HepG2 (cell line): ENCODE data around the gene ALG14. TPM values are rescaled to one million over a fixed set of nuclear protein-coding genes. Genes with fewer than 3 reads are reported as not detected.

Source experiments
- CEBPG ChIP-seq: IDR thresholded peaks from 2 replicates; pipeline ENCODE4 v1.6.1; 2016
- HNRNPK ChIP-seq: fragments of 200-400 bp; formaldehyde crosslinking; IDR thresholded peaks from 2 replicates; pipeline ENCODE4 v1.6.1; 2018; ENCODE audit warnings: low read length, low read depth, moderate library complexity, mild to moderate bottlenecking; ENCODE audit not compliant: poor library complexity, severe bottlenecking
- JUND ChIP-seq: sonication (generic); formaldehyde crosslinking; IDR thresholded peaks from 2 replicates; pipeline ENCODE4 v1.8.0; 2022; ENCODE audit warnings: mild to moderate bottlenecking, missing genetic modification reagents
- MEIS1 ChIP-seq: sonication (generic); formaldehyde crosslinking; IDR thresholded peaks from 2 replicates; pipeline ENCODE4 v1.9.0; 2021; ENCODE audit warnings: mild to moderate bottlenecking, missing genetic modification reagents, moderate library complexity, borderline replicate concordance
- NCOA2 ChIP-seq: sonication (generic); formaldehyde crosslinking; IDR thresholded peaks from 2 replicates; pipeline ENCODE4 v1.8.0; 2022; ENCODE audit warnings: inconsistent platforms
- NFE2 ChIP-seq: sonication (generic); formaldehyde crosslinking; IDR thresholded peaks from 2 replicates; pipeline ENCODE4 v1.4.0; 2020; ENCODE audit warnings: missing genetic modification reagents
- NFIC ChIP-seq: IDR thresholded peaks from 2 replicates; pipeline ENCODE4 v1.6.1; 2012; ENCODE audit warnings: mild to moderate bottlenecking, low read length, inconsistent platforms
- PHF20 ChIP-seq: sonication (generic); formaldehyde crosslinking; IDR thresholded peaks from 2 replicates; pipeline ENCODE4 v1.5.0; 2020; ENCODE audit warnings: mild to moderate bottlenecking, missing genetic modification reagents
- PPARG ChIP-seq: conservative IDR thresholded peaks from 2 replicates; pipeline ENCODE4 v1.6.1; 2016; ENCODE audit warnings: missing biosample characterization, missing genetic modification reagents
- RXRA ChIP-seq: sonication (generic); formaldehyde crosslinking; IDR thresholded peaks from 2 replicates; pipeline ENCODE4 v1.5.1; 2020; ENCODE audit warnings: missing genetic modification reagents
- SALL2 ChIP-seq: sonication (generic); formaldehyde crosslinking; IDR thresholded peaks from 2 replicates; pipeline ENCODE4 v1.8.1; 2023; ENCODE audit warnings: mild to moderate bottlenecking, missing genetic modification reagents, inconsistent platforms
- SMARCC2 ChIP-seq: fragments of 450-650 bp; IDR thresholded peaks from 2 replicates; pipeline ENCODE4 v1.6.1; 2017; ENCODE audit warnings: antibody characterized with exemption, mild to moderate bottlenecking
- TBL1XR1 ChIP-seq: fragments of 150-350 bp; IDR thresholded peaks from 2 replicates; pipeline ENCODE4 v1.6.1; 2014; ENCODE audit warnings: borderline replicate concordance, low read length; ENCODE audit not compliant: partially characterized antibody
- ZNF235 ChIP-seq: sonication (generic); formaldehyde crosslinking; IDR thresholded peaks from 2 replicates; pipeline ENCODE4 v1.8.1; 2023; ENCODE audit warnings: mild to moderate bottlenecking, missing genetic modification reagents, borderline replicate concordance
- ZNF484 ChIP-seq: sonication (generic); formaldehyde crosslinking; IDR thresholded peaks from 2 replicates; pipeline ENCODE4 v1.5.1; 2020; ENCODE audit warnings: mild to moderate bottlenecking, low read depth, missing genetic modification reagents, borderline replicate concordance
- polyA plus RNA-seq, 8 experiments: library from polyadenylated mRNA; depleted of rRNA in 3 of 8; stranded (reverse) in 7 of 8; unstranded in 1 of 8; fragments of >200 nt; fragmentation: Illumina TruSeq in 4 of 8; extraction: Trizol in 4 of 8; gene quantifications; 2 replicates each; pipeline versions ENCODE4 v1.2.1 to v1.2.3, GENCODE V29; 2011 to 2016; ENCODE audit warnings: low read depth in 4 of 8, missing spikeins in 1 of 8, mixed read lengths in 1 of 8; ENCODE audit not compliant: insufficient read depth in 1 of 8
- total RNA-seq, 5 experiments: library from RNA; depleted of rRNA; stranded (reverse); fragments of >200 nt; fragmentation: Illumina TruSeq; extraction: Trizol; gene quantifications; 2 replicates each; pipeline ENCODE4 v1.2.3, GENCODE V29; 2016; ENCODE audit warnings: low read depth in 1 of 5
- TF ChIP-seq, protein P1 (sequence below): sonication (generic); formaldehyde crosslinking; IDR thresholded peaks from 2 replicates; pipeline ENCODE4 v1.5.1; 2020; ENCODE audit warnings: missing genetic modification reagents, mild to moderate bottlenecking, borderline replicate concordance
- TF ChIP-seq, protein P2 (sequence below): sonication (generic); formaldehyde crosslinking; IDR thresholded peaks from 2 replicates; pipeline ENCODE4 v1.4.0; 2020; ENCODE audit warnings: missing genetic modification reagents
- TF ChIP-seq, protein P3 (sequence below): sonication (generic); formaldehyde crosslinking; IDR thresholded peaks from 2 replicates; pipeline ENCODE4 v1.4.0; 2020; ENCODE audit warnings: mild to moderate bottlenecking, missing genetic modification reagents, borderline replicate concordance
- TF ChIP-seq, protein P4 (sequence below): sonication (generic); formaldehyde crosslinking; IDR thresholded peaks from 2 replicates; pipeline ENCODE4 v1.8.0; 2022; ENCODE audit warnings: mild to moderate bottlenecking, missing genetic modification reagents; ENCODE audit not compliant: insufficient replicate concordance

ALG14 gene
- total and polyA plus RNA-seq, 2 of the 13 experiments (the other 11 are each of a cell fraction or from before 2014, with no cell fraction given): 4.5 to 12.7 TPM

DNA sequence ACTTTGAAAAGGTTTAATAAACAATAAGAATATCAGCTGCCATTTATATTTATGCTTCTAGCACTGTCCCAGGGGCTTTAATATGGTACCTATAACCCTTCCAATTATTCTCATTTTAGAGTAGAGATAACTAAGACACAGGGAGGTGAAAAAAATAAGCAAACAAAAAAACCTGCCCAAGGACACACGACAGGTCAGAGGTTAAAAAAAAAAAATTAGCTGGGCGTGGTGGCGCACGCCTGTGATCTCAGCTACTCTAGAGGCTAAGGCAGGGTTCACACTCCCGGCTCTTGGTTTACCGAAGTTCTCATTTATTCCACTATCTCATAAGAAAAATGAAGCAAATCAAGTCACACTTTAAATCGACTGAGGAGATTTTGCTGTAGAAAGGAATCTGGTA is 111.2 kb downstream of the ALG14 start (continued):
- TF ChIP-seq, protein P1, sequence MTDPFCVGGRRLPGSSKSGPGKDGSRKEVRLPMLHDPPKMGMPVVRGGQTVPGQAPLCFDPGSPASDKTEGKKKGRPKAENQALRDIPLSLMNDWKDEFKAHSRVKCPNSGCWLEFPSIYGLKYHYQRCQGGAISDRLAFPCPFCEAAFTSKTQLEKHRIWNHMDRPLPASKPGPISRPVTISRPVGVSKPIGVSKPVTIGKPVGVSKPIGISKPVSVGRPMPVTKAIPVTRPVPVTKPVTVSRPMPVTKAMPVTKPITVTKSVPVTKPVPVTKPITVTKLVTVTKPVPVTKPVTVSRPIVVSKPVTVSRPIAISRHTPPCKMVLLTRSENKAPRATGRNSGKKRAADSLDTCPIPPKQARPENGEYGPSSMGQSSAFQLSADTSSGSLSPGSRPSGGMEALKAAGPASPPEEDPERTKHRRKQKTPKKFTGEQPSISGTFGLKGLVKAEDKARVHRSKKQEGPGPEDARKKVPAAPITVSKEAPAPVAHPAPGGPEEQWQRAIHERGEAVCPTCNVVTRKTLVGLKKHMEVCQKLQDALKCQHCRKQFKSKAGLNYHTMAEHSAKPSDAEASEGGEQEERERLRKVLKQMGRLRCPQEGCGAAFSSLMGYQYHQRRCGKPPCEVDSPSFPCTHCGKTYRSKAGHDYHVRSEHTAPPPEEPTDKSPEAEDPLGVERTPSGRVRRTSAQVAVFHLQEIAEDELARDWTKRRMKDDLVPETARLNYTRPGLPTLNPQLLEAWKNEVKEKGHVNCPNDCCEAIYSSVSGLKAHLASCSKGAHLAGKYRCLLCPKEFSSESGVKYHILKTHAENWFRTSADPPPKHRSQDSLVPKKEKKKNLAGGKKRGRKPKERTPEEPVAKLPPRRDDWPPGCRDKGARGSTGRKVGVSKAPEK: no peak
- no peak for TF ChIP-seq TBL1XR1
- no peak for TF ChIP-seq JUND
- TF ChIP-seq NFE2 (CRISPR knock-in tag): no peak
- no peak for TF ChIP-seq MEIS1
- no peak for TF ChIP-seq ZNF484 (CRISPR knock-in tag)
- peak; percentile 71 for TF ChIP-seq NCOA2 (CRISPR knock-in tag)
- TF ChIP-seq SALL2 (CRISPR knock-in tag): no peak
- TF ChIP-seq NFIC: peak; percentile 39; the same call in 1 of the 2 replicates
- no peak for TF ChIP-seq SMARCC2
- TF ChIP-seq ZNF235 (CRISPR knock-in tag): no peak
- peak; percentile 65; the same call in 1 of the 2 replicates for TF ChIP-seq PPARG
- TF ChIP-seq, protein P2, sequence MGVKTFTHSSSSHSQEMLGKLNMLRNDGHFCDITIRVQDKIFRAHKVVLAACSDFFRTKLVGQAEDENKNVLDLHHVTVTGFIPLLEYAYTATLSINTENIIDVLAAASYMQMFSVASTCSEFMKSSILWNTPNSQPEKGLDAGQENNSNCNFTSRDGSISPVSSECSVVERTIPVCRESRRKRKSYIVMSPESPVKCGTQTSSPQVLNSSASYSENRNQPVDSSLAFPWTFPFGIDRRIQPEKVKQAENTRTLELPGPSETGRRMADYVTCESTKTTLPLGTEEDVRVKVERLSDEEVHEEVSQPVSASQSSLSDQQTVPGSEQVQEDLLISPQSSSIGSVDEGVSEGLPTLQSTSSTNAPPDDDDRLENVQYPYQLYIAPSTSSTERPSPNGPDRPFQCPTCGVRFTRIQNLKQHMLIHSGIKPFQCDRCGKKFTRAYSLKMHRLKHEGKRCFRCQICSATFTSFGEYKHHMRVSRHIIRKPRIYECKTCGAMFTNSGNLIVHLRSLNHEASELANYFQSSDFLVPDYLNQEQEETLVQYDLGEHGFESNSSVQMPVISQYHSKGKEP (CRISPR knock-in tag): no peak
- TF ChIP-seq, protein P3, sequence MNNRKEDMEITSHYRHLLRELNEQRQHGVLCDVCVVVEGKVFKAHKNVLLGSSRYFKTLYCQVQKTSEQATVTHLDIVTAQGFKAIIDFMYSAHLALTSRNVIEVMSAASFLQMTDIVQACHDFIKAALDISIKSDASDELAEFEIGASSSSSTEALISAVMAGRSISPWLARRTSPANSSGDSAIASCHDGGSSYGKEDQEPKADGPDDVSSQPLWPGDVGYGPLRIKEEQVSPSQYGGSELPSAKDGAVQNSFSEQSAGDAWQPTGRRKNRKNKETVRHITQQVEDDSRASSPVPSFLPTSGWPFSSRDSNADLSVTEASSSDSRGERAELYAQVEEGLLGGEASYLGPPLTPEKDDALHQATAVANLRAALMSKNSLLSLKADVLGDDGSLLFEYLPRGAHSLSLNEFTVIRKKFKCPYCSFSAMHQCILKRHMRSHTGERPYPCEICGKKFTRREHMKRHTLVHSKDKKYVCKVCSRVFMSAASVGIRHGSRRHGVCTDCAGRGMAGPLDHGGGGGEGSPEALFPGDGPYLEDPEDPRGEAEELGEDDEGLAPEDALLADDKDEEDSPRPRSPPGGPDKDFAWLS: no peak
- TF ChIP-seq, protein P4, sequence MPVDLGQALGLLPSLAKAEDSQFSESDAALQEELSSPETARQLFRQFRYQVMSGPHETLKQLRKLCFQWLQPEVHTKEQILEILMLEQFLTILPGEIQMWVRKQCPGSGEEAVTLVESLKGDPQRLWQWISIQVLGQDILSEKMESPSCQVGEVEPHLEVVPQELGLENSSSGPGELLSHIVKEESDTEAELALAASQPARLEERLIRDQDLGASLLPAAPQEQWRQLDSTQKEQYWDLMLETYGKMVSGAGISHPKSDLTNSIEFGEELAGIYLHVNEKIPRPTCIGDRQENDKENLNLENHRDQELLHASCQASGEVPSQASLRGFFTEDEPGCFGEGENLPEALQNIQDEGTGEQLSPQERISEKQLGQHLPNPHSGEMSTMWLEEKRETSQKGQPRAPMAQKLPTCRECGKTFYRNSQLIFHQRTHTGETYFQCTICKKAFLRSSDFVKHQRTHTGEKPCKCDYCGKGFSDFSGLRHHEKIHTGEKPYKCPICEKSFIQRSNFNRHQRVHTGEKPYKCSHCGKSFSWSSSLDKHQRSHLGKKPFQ: peak; percentile 73
- no peak; the same call in 1 of the 2 replicates for TF ChIP-seq CEBPG (CRISPR knock-in tag)
- TF ChIP-seq RXRA (CRISPR knock-in tag): no peak; the same call in 1 of the 2 replicates
- no peak for TF ChIP-seq PHF20 (CRISPR knock-in tag)
- TF ChIP-seq HNRNPK: no peak
